Measurements from ENCODE around the gene ILDR2. TPM values are rescaled to one million over a fixed set of nuclear protein-coding genes. Genes with fewer than 3 reads are reported as not detected.

Gene ILDR2
- total RNA-seq, 1 donor from 2014 or later: 0.56 TPM

DNA sequence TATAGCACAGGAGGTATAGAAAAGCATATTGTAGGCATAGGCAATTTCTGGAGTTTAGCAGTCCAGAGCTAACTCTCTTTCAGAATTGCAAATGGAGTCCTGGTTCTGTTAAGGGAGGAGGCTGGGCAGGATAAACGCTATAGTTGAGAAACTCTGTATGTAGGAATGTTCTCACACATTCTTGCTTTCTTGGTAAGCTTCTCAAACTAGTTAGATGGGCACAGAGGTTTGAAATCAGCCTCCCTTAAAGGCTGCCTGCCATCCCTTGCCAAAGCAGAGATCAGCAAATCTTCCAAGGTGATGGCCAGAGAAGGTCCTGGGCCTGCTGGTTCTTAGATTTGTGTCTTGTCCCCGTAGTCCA, 56.4 kb downstream of the ILDR2 start:
- TF ChIP-seq, protein P1, sequence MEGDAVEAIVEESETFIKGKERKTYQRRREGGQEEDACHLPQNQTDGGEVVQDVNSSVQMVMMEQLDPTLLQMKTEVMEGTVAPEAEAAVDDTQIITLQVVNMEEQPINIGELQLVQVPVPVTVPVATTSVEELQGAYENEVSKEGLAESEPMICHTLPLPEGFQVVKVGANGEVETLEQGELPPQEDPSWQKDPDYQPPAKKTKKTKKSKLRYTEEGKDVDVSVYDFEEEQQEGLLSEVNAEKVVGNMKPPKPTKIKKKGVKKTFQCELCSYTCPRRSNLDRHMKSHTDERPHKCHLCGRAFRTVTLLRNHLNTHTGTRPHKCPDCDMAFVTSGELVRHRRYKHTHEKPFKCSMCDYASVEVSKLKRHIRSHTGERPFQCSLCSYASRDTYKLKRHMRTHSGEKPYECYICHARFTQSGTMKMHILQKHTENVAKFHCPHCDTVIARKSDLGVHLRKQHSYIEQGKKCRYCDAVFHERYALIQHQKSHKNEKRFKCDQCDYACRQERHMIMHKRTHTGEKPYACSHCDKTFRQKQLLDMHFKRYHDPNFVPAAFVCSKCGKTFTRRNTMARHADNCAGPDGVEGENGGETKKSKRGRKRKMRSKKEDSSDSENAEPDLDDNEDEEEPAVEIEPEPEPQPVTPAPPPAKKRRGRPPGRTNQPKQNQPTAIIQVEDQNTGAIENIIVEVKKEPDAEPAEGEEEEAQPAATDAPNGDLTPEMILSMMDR (IDR thresholded peaks at IDR 0.05; ENCODE audit: partially characterized antibody, unreplicated experiment): no peak
- H3K36me3 Mint-ChIP-seq (ENCODE audit: unreplicated experiment): no peaks in the 10 kb centered on the region
- H3K4me1 Mint-ChIP-seq (ENCODE audit: low read depth, unreplicated experiment): no peaks in the 10 kb centered on the region
- peaks cover 9% of the 10 kb centered on the region for H3K27me3 Mint-ChIP-seq (ENCODE audit: unreplicated experiment)
- no peak overlapping the region for H3K4me3 Mint-ChIP-seq (ENCODE audit: unreplicated experiment)
- H3K9me3 Mint-ChIP-seq (ENCODE audit: unreplicated experiment): peaks cover 1% of the 10 kb centered on the region
- DNase-seq: no peak
- H3K27ac Mint-ChIP-seq (ENCODE audit: unreplicated experiment): no peak overlapping the region

DNA sequence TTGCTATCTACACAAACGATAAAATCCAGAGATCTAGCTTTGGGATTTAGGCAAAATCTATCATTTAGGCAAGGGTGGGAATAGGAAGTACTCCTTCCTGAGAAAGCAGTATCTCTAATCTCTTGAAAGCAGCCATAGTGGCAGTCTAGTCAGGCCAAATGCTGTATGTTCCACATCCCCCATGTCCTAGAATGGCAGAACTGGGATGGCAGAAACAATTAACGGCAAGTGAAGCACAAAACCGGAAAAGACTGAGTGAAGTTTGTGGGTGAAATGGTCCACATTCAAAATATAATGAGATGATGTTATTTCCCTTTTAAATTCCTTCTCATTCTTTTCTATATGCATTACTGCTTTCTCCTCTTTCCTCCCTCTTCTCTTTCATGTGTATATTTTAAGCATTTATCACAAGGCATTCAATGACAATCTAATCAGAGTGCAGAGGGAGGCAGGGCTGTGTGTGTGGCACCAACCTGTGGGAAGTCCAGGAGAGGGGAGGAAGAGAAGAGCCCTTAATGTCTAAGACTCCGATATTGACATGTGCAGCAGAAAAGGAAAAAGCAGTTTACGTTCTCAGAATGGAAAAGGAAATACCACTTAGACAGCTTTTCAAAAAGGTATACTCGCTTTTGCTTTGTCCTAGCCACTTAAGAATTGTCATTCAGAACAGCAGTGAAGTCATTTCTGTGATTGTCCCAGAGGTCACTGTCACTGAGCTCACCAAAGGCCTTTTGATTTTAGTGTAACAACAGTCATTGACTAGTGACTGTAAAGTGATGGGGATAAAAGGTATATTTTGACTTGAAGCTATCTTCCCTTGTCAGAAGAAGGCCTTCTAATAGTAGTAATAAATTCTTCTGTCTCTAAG, 57.0 kb downstream of the ILDR2 start:
- no peak for DNase-seq
- Mint-ChIP-seq H3K4me1 (ENCODE audit: low read depth, unreplicated experiment) (no peaks in the 10 kb centered on the region), H3K27me3 (ENCODE audit: unreplicated experiment) (peaks cover 9% of the 10 kb centered on the region), H3K4me3 (ENCODE audit: unreplicated experiment) (no peak overlapping the region), H3K9me3 (ENCODE audit: unreplicated experiment) (peaks cover 1% of the 10 kb centered on the region), H3K27ac (ENCODE audit: unreplicated experiment) (no peak overlapping the region), H3K36me3 (ENCODE audit: unreplicated experiment) (no peaks in the 10 kb centered on the region)
- TF ChIP-seq, protein P1 (IDR thresholded peaks at IDR 0.05; ENCODE audit: partially characterized antibody, unreplicated experiment): no peak

DNA sequence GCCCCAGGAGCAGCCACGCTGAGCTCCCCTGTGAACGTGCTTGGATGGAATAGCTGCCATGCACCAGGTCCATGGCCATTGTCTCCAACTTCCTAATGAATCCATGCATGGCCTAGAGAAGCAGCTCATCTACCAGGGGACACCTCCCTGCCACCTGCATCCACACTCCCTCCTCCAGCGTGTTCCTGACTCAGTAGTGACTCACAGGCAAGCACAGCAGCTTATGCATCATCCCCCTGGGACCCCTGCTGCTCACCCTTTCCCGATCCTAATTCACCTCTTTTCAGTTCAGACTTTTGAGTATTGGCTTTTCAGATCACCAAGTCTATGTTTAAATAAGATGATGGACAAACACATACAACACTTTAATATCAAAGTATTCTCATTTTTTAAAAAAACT, 59.4 kb downstream of the ILDR2 start:
- Mint-ChIP-seq H3K4me1 (ENCODE audit: low read depth, unreplicated experiment) (no peaks in the 10 kb centered on the region), H3K27ac (ENCODE audit: unreplicated experiment) (no peak overlapping the region)

DNA sequence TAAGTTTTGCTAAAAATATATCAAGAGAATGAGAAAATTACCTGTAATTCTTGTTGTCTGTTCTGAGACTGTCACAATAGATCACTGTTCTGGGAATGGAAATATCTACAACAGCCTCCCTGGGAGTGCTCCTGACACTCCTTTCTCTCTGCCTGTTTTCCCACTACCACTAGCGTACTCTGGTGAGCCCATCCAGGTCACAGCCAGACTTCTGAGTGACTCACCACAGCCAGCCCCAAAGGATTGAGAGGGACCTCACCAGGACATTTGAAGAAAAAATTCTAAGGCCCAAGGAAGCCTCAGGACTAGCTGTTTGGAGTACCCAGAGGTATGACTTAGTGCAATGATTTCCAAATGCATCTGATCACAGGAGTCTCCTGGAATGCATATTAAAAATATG, 60.3 kb downstream of the ILDR2 start:
- TF ChIP-seq, protein P1 (IDR thresholded peaks at IDR 0.05; ENCODE audit: partially characterized antibody, unreplicated experiment): no peak
- Mint-ChIP-seq H3K27ac (ENCODE audit: unreplicated experiment) (no peak overlapping the region), H3K4me1 (ENCODE audit: low read depth, unreplicated experiment) (no peaks in the 10 kb centered on the region), H3K9me3 (ENCODE audit: unreplicated experiment) (peaks cover 1% of the 10 kb centered on the region), H3K4me3 (ENCODE audit: unreplicated experiment) (no peak overlapping the region), H3K27me3 (ENCODE audit: unreplicated experiment) (peaks cover 4% of the 10 kb centered on the region), H3K36me3 (ENCODE audit: unreplicated experiment) (no peaks in the 10 kb centered on the region)
- no peak for DNase-seq

More for the DNA sequence above, 59.4 kb downstream of the ILDR2 start:
- Mint-ChIP-seq H3K36me3 (ENCODE audit: unreplicated experiment) (no peaks in the 10 kb centered on the region), H3K9me3 (ENCODE audit: unreplicated experiment) (peaks cover 1% of the 10 kb centered on the region), H3K4me3 (ENCODE audit: unreplicated experiment) (no peak overlapping the region), H3K27me3 (ENCODE audit: unreplicated experiment) (peaks cover 4% of the 10 kb centered on the region)
- DNase-seq: no peak
- TF ChIP-seq, protein P1 (IDR thresholded peaks at IDR 0.05; ENCODE audit: partially characterized antibody, unreplicated experiment): no peak

DNA sequence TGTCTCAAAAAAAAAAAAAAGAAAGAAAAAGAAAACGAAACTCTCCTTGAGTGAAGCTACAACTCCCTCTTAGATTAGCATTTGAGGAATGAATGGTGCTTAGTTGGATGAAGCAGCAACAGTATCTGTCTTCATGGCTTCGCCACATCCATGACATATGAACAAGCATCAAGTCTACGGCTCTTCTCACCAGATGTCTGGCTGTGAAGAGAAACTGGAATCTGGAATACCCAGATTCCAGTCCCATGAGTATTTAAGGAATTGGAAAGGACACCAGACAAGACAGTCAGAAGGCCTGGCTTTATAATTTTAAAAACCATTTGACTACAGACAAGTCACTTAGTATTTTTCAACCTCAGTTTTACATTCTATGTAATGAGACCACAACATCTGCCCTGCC, 61.2 kb downstream of the ILDR2 start:
- Mint-ChIP-seq H3K27me3 (ENCODE audit: unreplicated experiment) (no peaks in the 10 kb centered on the region), H3K4me3 (ENCODE audit: unreplicated experiment) (no peak overlapping the region), H3K27ac (ENCODE audit: unreplicated experiment) (no peak overlapping the region), H3K4me1 (ENCODE audit: low read depth, unreplicated experiment) (no peaks in the 10 kb centered on the region), H3K36me3 (ENCODE audit: unreplicated experiment) (no peaks in the 10 kb centered on the region), H3K9me3 (ENCODE audit: unreplicated experiment) (peaks cover 1% of the 10 kb centered on the region)
- DNase-seq: no peak
- TF ChIP-seq, protein P1 (IDR thresholded peaks at IDR 0.05; ENCODE audit: partially characterized antibody, unreplicated experiment): no peak

Measured in glutamatergic neuron (in vitro differentiated cells).